SJSA1 (cell line): ENCODE data around the gene CIT. TPM values are rescaled to one million over a fixed set of nuclear protein-coding genes. Genes with fewer than 3 reads are reported as not detected.

ENCODE experiments used
- DNase-seq, 2 experiments: peaks; one replicate each; pipeline ENCODE4 v3.0.0-alpha.2; 2015 to 2020; ENCODE audit warnings: low spot score in 2 of 2, low read depth in 1 of 2
- H3K27ac ChIP-seq: fragments of 250-450 bp; sonication (Bioruptor Pico); 2 replicates; pipeline ENCODE4 v1.5.1; 2020; ENCODE audit warnings: mild to moderate bottlenecking, moderate library complexity
- H3K27me3 ChIP-seq: fragments of 250-450 bp; sonication (Bioruptor Pico); replicated peaks from 2 replicates; pipeline ENCODE4 v1.5.1; 2020; ENCODE audit warnings: mild to moderate bottlenecking, moderate library complexity
- H3K36me3 ChIP-seq: fragments of 250-450 bp; sonication (Bioruptor Pico); 2 replicates; pipeline ENCODE4 v1.5.1; 2020; ENCODE audit warnings: mild to moderate bottlenecking
- H3K4me1 ChIP-seq: fragments of 250-450 bp; sonication (Bioruptor Pico); replicated peaks from 2 replicates; pipeline ENCODE4 v1.6.1; 2021; ENCODE audit warnings: mild to moderate bottlenecking
- H3K4me3 ChIP-seq: fragments of 250-450 bp; sonication (Bioruptor Pico); 2 replicates; pipeline ENCODE4 v1.5.1; 2020; ENCODE audit warnings: mild to moderate bottlenecking
- H3K9me3 ChIP-seq: fragments of 250-450 bp; sonication (Bioruptor Pico); replicated peaks from 2 replicates; pipeline ENCODE4 v1.5.1; 2020; ENCODE audit warnings: mild to moderate bottlenecking
- total RNA-seq: library from RNA; depleted of rRNA; stranded (reverse); fragments of >200 nt; shearing (Covaris generic); gene quantifications from 2 replicates; pipeline ENCODE4 v1.2.3, GENCODE V29; 2014

The CIT gene
- total RNA-seq, 1 experiment from 2014 or later: 33.7 TPM

DNA sequence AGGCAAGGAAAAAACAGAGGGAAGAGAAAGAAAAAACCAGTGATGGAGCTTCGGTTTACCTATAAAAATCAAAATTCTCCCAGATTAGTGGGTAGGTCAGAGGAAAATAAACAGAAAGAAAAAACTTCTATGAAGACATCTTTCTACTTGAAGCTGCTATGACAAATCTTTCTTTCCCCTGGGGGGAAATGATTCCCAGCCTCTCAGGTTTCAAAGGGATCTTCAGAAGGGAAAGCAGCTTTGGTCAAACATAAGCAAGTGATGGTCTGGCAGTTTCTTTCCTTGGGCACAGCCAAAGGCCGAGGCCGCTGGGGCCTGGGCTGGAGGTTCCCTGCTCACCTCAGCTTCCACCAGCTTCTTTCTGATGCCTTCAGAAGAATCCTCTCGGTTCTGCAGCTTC is 104.7 kb downstream of the CIT start:
- Histone ChIP-seq H3K27me3 (no peaks in the 10 kb centered on the region), H3K4me3 (no peak overlapping the region), H3K27ac (no peak overlapping the region), H3K36me3 (peaks cover 83% of the 10 kb centered on the region), H3K9me3 (no peaks in the 10 kb centered on the region), H3K4me1 (no peaks in the 10 kb centered on the region)
- no peak for DNase-seq

DNA sequence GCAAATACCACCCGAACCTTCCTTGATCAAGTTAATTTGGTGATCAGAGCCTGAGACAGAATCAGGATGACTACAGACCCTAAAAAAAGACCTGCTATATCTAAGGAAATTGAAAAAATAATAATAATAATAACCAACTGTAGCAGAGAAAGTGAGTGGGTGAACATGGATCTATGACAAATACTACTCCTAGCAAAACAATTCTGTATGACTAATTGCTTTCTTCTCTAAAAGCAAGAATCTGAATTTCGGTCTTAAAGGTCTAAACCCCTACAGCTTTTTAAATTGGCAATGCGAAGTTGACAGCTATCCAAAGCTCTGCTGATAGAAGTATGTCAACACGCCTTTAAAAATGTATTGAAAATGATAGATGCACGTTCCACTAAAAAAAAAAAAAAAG is 107.0 kb downstream of the CIT start:
- no peak for DNase-seq
- Histone ChIP-seq H3K27me3 (no peaks in the 10 kb centered on the region), H3K4me3 (no peak overlapping the region), H3K4me1 (no peaks in the 10 kb centered on the region), H3K36me3 (peaks cover 76% of the 10 kb centered on the region), H3K27ac (no peak overlapping the region), H3K9me3 (no peaks in the 10 kb centered on the region)

DNA sequence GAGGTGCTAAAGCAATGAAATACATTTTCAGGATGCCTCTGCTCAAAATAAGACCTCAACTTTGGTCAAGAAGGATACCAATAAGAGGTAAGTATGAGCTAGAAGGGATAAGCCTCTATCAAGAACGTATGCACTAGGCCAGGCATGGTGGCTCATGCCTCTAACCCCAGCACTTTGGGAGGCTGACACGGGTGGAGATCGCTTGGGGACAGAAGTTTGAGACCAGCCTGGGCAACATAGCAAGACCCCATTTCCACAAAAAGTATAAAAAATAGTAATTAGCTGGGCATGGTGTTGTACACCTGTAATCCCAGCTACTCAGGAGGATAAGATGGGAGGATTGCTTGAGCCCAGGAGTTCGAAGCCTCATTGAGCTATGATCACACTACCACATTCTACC is 114.5 kb downstream of the CIT start:
- Histone ChIP-seq H3K4me1 (no peaks in the 10 kb centered on the region), H3K27me3 (no peaks in the 10 kb centered on the region), H3K4me3 (no peak overlapping the region), H3K27ac (no peak overlapping the region), H3K9me3 (no peaks in the 10 kb centered on the region), H3K36me3 (peaks cover 72% of the 10 kb centered on the region)
- no peak for DNase-seq

DNA sequence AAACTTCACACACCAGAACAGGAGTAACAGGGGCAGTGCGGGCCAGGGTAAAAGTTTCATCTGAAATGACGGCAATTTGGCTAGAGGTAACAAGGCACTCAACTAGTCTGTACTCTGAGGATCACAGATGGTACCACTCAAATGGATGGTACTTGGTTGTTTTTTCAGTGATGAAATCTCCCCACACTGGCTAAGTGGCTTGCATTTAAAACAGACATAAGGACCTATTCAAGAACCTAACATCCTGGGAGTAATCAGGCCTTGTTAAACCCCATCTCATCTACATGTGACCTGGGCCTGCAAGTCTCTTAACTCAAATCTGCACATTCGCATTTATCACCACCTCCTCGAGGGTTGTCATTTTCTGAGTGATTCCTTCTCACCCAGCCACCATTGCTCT is 118.4 kb downstream of the CIT start:
- H3K36me3 ChIP-seq: peaks cover 88% of the 10 kb centered on the region

DNA sequence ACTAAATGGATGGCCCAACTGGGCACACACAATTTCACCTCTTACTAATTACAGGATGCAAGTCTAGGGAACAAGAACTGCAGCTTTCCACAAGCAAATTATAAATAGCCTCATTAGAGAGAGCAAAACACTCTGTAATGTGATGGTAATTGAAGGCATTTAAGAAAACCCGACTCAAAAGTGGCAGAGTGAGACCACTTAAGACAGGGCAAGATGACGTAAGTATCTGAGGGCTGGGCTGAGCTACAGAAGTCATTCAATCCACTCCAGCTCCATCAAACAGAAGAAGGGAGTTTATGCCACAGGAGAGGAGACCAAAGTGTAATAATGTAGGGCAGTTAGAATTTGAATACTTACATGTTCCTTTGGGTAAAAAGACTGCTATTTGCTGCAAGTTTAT is 118.9 kb downstream of the CIT start:
- Histone ChIP-seq H3K27ac (no peak overlapping the region), H3K9me3 (no peaks in the 10 kb centered on the region), H3K36me3 (peaks cover 83% of the 10 kb centered on the region), H3K4me1 (no peaks in the 10 kb centered on the region), H3K4me3 (no peak overlapping the region), H3K27me3 (no peaks in the 10 kb centered on the region)
- no peak for DNase-seq

More for the DNA sequence above, 118.4 kb downstream of the CIT start:
- no peak for DNase-seq
- Histone ChIP-seq H3K4me1 (no peaks in the 10 kb centered on the region), H3K27ac (no peak overlapping the region), H3K9me3 (no peaks in the 10 kb centered on the region), H3K27me3 (no peaks in the 10 kb centered on the region), H3K4me3 (no peak overlapping the region)

DNA sequence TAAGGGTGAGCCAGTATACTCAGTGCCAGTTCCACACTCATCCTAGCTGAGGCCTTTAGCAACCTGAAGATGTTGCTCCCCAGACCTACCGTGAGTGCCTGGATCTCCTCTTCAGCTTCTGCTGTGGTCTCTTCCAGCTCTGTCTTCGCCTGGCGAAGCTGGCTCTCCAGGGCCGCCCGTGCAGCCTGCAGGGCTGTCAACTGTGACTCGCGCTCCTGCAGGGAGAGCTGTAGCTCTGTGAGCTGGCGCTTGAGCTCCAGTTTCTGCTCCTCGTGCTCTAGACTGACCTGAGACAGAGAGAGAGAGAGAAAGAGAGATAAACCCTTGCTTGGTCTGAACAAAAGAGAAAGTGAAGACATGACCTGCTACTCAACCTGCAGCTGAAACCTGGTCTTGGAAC is 125.2 kb downstream of the CIT start:
- peaks cover 87% of the 10 kb centered on the region for H3K36me3 ChIP-seq
- no peaks in the 10 kb centered on the region for H3K27me3 ChIP-seq
- DNase-seq: no peak
- no peaks in the 10 kb centered on the region for H3K9me3 ChIP-seq
- H3K4me1 ChIP-seq: peaks cover 10% of the 10 kb centered on the region
- H3K4me3 ChIP-seq: no peak overlapping the region
- H3K27ac ChIP-seq: no peak overlapping the region

DNA sequence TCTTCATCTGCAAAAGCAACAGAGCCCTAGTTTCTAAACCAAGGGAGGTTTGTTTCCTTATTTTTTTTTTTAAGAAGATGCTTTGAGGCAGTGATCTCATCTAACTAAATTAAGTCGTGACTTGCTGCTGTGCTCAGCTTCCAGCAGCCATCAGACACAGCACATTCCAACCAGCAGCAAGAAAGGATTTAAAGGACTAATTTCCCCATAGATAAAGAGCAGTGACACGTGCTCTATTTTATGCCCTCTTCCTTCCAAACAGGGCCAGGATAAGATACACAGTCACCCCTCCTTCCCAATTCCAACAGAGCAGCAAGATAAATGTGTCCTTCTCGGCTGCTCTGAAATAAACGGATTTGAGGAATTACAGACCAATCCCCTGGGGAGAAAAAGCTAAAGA is 127.5 kb downstream of the CIT start:
- no peak for DNase-seq
- peaks cover 10% of the 10 kb centered on the region for H3K4me1 ChIP-seq
- H3K27me3 ChIP-seq: no peaks in the 10 kb centered on the region
- no peak overlapping the region for H3K4me3 ChIP-seq
- H3K9me3 ChIP-seq: 0 out of 2 replicates have a peak, but pooled peaks cover 5% of the 10 kb centered on the region
- peaks cover 85% of the 10 kb centered on the region for H3K36me3 ChIP-seq
- no peak overlapping the region for H3K27ac ChIP-seq

DNA sequence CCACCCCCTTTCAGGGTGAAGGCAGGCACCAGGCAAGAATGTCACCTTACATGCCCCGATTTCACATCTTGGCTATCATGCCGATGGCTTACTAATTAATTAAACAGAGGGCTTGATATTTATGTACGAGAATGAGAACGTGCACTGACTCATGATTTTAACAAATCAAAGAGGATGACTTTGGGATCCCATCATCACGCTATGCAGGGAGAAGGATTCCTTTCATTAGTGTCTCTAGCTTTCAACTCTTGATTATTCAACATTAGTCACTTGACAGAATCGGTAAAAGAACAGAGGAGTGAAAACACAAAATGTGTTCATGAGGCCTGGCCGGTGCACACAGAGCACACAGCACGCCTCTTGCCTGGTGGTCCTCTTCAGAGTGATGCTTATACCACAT is 128.6 kb downstream of the CIT start:
- Histone ChIP-seq H3K27me3 (no peaks in the 10 kb centered on the region; the same call in 1 of the 2 replicates), H3K36me3 (peaks cover 87% of the 10 kb centered on the region), H3K4me1 (peaks cover 10% of the 10 kb centered on the region), H3K9me3 (peaks cover 5% of the 10 kb centered on the region; the same call in 1 of the 2 replicates), H3K4me3 (no peak overlapping the region), H3K27ac (no peak overlapping the region)
- DNase-seq: peak in 1 of 2 experiments; percentile 6

DNA sequence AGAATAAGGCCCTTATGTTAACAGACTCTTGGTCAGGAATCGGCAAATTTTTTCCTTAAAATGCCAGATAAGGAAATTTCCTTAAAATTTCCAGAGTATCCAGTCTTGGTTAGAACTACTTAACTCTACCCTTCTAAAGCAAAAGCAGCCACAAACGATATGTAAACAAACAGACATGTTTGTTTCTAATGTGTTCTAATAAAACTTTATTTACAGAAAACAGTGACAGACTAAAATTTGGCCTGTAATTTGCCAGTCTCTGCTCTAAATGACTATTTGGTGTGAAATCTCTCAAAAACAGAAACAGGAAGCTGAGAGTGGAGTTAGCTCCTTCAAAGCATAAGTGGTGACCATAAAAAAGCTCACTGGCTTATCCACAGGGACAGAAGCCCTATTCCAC is 131.0 kb downstream of the CIT start:
- no peak overlapping the region for H3K4me3 ChIP-seq
- H3K27ac ChIP-seq: no peak overlapping the region
- H3K36me3 ChIP-seq: peaks cover 91% of the 10 kb centered on the region
- H3K4me1 ChIP-seq: peaks cover 10% of the 10 kb centered on the region
- H3K9me3 ChIP-seq: peaks cover 5% of the 10 kb centered on the region; the same call in 1 of the 2 replicates
- H3K27me3 ChIP-seq: no peaks in the 10 kb centered on the region; the same call in 1 of the 2 replicates
- DNase-seq: no peak

DNA sequence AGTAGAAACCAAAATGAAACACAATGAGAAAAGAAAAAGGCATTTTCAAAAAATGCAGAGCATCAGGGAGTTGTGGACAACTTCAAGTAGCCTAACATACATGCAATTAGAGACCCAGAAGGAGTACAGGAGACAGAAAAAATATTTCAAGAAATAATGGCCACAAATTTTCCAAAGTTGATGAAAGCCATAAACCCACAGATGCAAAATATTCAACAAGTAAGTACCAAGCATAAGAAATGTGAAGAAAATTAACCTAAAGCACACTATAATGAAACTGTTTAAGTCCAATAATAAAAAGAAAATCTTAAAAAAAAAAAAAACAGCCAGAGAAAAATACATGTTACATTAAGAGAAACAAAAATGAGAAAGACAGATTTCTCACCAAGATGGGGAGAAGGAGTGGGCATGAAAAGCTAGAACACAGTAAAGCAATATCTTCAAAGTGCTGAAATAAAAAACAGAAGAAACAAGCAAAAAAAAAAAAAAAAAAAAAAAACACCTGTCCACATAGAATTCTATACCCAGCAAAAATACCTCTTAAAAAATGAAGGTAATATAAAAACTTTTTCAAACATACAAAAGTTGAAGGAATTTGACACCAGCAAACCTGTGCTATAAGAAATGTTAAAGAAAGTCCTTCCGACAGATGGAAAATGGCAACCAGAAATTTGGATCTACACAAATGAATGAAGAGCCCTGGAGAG is 132.1 kb downstream of the CIT start:
- DNase-seq: peak in 1 of 2 experiments; percentile 4
- Histone ChIP-seq H3K27ac (no peak overlapping the region), H3K4me1 (peaks cover 10% of the 10 kb centered on the region), H3K36me3 (peaks cover 84% of the 10 kb centered on the region), H3K27me3 (no peaks in the 10 kb centered on the region; the same call in 1 of the 2 replicates), H3K4me3 (no peak overlapping the region), H3K9me3 (peaks cover 5% of the 10 kb centered on the region; the same call in 1 of the 2 replicates)

DNA sequence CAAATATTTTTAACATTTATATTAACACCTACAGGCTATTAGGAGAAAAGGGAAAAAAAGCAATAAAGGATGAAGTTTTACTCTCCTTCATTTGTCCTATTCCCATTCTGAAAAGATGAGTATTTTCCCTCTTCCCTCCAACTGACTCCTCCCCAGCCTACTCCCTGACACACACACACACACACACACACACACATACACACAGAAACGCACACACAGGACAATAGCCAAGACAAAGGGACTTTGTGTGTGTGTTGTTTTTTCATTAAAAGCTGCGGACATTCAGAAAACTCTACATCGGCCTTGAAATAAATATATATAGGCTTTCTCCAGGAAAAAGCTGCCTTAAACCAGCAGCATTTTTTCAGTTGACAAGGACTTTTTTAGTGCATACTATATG is 134.4 kb downstream of the CIT start:
- Histone ChIP-seq H3K27ac (no peak overlapping the region), H3K4me3 (no peak overlapping the region), H3K9me3 (peaks cover 5% of the 10 kb centered on the region; the same call in 1 of the 2 replicates), H3K36me3 (peaks cover 72% of the 10 kb centered on the region), H3K27me3 (no peaks in the 10 kb centered on the region; the same call in 1 of the 2 replicates), H3K4me1 (no peaks in the 10 kb centered on the region)
- DNase-seq: no peak

DNA sequence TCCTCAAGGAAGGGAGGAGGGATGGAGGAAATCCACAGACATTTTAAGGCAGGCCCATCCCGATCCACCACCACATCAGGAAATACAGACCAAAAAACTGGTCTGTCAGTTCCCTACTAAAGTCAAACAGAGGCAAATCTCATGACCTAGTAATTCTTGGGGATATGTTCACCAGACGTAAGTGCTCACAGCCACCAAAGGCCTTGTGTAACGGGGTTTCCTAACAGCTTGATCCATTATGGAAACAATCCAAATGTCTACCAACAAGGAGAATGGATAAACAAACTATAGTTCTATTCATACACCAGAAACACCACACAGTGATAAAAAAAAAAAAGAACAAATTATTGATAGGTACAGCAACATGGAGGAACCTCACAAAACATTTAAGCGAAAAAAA is 136.3 kb downstream of the CIT start:
- Histone ChIP-seq H3K36me3 (peaks cover 63% of the 10 kb centered on the region), H3K4me1 (no peaks in the 10 kb centered on the region)
- no peak for DNase-seq

DNA sequence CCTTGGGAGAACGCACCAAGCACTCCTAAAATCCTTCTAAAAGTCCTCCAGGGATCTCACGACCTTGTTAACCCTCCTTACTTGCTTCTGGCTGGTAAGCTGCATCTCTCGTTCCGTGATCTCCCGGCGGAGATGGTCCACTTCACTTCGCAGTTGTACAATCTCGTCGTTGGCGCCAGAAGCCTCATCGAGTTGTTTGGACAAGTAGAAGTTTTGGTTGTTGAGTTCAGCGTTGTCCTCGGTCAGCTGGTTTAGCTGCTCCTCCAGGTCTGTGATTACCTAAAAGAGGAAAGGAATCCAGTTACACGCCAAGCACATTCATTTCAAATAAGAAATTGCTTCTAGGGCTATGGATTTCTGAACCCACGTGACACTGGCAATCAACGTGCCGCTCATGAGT is 142.0 kb downstream of the CIT start:
- no peaks in the 10 kb centered on the region for H3K9me3 ChIP-seq
- peaks cover 53% of the 10 kb centered on the region for H3K36me3 ChIP-seq
- no peak overlapping the region for H3K27ac ChIP-seq
- DNase-seq: no peak
- H3K4me3 ChIP-seq: no peak overlapping the region
- no peaks in the 10 kb centered on the region for H3K27me3 ChIP-seq
- no peaks in the 10 kb centered on the region for H3K4me1 ChIP-seq

More for the DNA sequence above, 136.3 kb downstream of the CIT start:
- Histone ChIP-seq H3K9me3 (peaks cover under 1% of the 10 kb centered on the region; the same call in 1 of the 2 replicates), H3K27ac (no peak overlapping the region), H3K4me3 (no peak overlapping the region), H3K27me3 (no peaks in the 10 kb centered on the region; the same call in 1 of the 2 replicates)

DNA sequence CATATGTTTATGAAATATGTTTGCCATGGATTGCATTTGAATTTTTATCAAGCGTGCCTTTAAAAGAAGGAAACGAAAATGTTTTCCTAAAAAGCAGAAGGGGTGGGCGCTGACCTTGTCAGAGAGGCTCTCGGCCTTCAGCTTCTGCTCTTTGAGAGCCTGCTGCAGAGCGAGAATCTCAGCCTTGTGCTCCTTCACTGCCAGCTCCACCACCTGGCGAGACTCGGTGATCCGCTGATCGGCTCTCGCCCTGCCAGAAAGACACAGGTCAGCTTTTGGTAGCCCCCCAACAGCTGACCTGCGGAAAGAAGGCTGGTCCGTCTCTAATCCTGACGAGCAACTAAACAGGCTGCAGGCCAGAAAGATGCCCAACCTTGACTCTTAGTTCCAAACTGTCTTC is 146.7 kb downstream of the CIT start:
- Histone ChIP-seq H3K9me3 (no peaks in the 10 kb centered on the region), H3K27me3 (no peaks in the 10 kb centered on the region), H3K4me3 (no peak overlapping the region), H3K36me3 (peaks cover 54% of the 10 kb centered on the region), H3K4me1 (no peaks in the 10 kb centered on the region), H3K27ac (no peak overlapping the region)
- no peak for DNase-seq
